ENCODE data around the gene PSEN2. TPM values are rescaled to one million over a fixed set of nuclear protein-coding genes. Genes with fewer than 3 reads are reported as not detected.

PSEN2 gene
- total RNA-seq, 2 donors from 2014 or later, result 22.6 to 23.3 TPM

DNA sequence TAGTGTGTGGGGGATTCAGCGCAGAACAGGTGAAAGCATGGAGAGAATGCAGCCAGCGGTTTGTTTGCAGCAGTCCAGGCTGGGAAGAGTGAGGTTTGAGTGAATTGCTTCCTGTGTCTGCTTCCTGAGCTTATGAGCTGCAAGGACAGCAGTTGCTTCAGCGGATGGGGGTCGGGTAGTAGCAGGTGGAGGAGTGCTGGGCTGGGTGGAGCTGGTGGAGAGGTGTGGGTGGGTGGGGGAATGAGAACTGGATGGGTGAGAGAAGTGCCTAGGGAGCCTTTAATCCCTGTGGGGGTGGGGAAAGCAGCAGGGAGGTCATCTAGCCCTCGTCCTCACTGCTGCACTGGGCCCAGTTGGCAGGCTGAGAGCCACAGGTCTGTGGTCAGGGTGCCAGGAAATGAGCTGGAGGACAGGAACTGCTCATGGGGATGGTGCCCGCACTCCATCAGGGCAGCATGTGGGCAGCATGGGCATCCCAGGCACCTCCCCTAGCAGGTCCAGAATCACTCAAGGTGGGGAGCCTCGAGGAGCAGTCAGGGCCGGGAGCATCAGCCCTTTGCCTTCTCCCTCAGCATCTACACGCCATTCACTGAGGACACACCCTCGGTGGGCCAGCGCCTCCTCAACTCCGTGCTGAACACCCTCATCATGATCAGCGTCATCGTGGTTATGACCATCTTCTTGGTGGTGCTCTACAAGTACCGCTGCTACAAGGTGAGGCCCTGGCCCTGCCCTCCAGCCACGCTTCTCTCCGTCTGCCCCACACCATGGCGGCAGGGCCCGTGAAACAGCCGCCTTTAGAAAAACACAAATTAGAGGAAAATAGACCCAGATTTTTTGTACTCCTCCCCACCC is 14.8 kb downstream of the PSEN2 start:
- Histone ChIP-seq H3K9me3 (no peaks in the 10 kb centered on the region), H3K4me3 (no peak overlapping the region), H3K4me1 (peaks cover 0 to 46% of the 10 kb centered on the region in 2 donors), H3K27me3 (no peaks in the 10 kb centered on the region), H3K36me3 (peaks cover 22% of the 10 kb centered on the region), H3K27ac (no peak overlapping the region)
- DNase-seq (ENCODE audit: low spot score), result no peak
- TF ChIP-seq, protein P1, sequence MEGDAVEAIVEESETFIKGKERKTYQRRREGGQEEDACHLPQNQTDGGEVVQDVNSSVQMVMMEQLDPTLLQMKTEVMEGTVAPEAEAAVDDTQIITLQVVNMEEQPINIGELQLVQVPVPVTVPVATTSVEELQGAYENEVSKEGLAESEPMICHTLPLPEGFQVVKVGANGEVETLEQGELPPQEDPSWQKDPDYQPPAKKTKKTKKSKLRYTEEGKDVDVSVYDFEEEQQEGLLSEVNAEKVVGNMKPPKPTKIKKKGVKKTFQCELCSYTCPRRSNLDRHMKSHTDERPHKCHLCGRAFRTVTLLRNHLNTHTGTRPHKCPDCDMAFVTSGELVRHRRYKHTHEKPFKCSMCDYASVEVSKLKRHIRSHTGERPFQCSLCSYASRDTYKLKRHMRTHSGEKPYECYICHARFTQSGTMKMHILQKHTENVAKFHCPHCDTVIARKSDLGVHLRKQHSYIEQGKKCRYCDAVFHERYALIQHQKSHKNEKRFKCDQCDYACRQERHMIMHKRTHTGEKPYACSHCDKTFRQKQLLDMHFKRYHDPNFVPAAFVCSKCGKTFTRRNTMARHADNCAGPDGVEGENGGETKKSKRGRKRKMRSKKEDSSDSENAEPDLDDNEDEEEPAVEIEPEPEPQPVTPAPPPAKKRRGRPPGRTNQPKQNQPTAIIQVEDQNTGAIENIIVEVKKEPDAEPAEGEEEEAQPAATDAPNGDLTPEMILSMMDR (IDR thresholded peaks at IDR 0.05), result no peak

DNA sequence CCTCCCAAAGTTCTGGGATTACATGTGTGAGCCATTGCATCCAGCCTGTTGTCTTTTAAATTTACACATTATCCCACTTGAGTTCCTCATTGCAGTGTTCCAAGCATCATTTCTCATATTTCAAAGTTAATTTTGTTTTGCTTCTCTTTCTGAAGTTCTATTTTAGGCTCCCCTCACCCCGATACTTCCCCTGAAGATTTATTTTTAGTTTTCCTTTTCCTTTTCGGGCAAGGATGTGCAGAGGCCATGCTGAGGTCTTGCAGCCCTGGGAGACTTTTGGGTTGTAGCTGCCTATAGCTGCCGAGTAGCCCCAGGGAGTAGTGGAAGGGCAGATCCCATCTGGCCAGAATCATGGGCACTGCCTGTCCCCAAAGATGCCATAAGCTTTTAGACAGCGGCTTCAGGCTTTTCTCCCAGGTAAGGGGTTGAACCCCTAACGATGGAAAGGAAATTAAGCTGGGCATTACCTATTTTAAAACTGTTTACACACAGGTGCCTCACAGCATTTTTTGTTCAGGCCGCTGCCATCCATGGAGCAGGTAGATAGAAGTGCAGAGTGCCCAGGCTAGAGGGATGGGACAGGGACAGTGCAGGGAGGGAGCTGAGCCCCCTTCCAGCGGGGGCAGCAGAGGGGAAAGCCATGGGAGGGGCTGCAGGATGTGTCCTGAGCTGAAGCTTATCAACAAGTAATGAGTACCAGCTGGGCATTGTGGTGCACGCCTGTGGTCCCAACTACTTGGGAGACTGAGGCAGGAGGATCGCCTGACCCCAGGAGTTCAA is 15.9 kb downstream of the PSEN2 start:
- Histone ChIP-seq H3K27me3 (no peaks in the 10 kb centered on the region), H3K9me3 (no peaks in the 10 kb centered on the region), H3K4me3 (no peak overlapping the region), H3K36me3 (peaks cover 23% of the 10 kb centered on the region), H3K27ac (no peak overlapping the region), H3K4me1 (peaks cover 0 to 46% of the 10 kb centered on the region in 2 donors)
- no peak for DNase-seq (ENCODE audit: low spot score)
- TF ChIP-seq, protein P1 (IDR thresholded peaks at IDR 0.05), result no peak

- TF ChIP-seq, protein P1 (IDR thresholded peaks at IDR 0.05), result no peak
- Histone ChIP-seq H3K27me3 (no peaks in the 10 kb centered on the region), H3K4me3 (no peak overlapping the region), H3K27ac (no peak overlapping the region), H3K4me1 (peaks cover 0 to 49% of the 10 kb centered on the region in 2 donors), H3K9me3 (no peaks in the 10 kb centered on the region), H3K36me3 (peaks cover 27% of the 10 kb centered on the region)
- no peak for DNase-seq (ENCODE audit: low spot score)
These were observed 16.6 kb downstream of the PSEN2 start for GRCh38 chr1:226887006-226887405.

- peaks cover 0 to 41% of the 10 kb centered on the region in 2 donors for H3K4me1 ChIP-seq
- H3K27me3 ChIP-seq, result no peaks in the 10 kb centered on the region
- peaks cover 32% of the 10 kb centered on the region for H3K36me3 ChIP-seq
- H3K9me3 ChIP-seq, result no peaks in the 10 kb centered on the region
- no peak overlapping the region for H3K4me3 ChIP-seq
- H3K27ac ChIP-seq, result no peak overlapping the region
- TF ChIP-seq, protein P1 (IDR thresholded peaks at IDR 0.05), result no peak
- DNase-seq (ENCODE audit: low spot score), result no peak
These were observed 17.6 kb downstream of the PSEN2 start for GRCh38 chr1:226888021-226888420.

- H3K27ac ChIP-seq, result no peak overlapping the region
- no peak for DNase-seq (ENCODE audit: low spot score)
- H3K9me3 ChIP-seq, result no peaks in the 10 kb centered on the region
- peaks cover 0 to 33% of the 10 kb centered on the region in 2 donors for H3K4me1 ChIP-seq
- no peak overlapping the region for H3K4me3 ChIP-seq
- TF ChIP-seq, protein P1 (IDR thresholded peaks at IDR 0.05), result no peak
- H3K27me3 ChIP-seq, result no peaks in the 10 kb centered on the region
- peaks cover 35% of the 10 kb centered on the region for H3K36me3 ChIP-seq
These were observed 18.4 kb downstream of the PSEN2 start for GRCh38 chr1:226888816-226889215.
